Epithelial cell of esophagus (primary cell): Measurements from ENCODE around the gene FGD5.

Experiments used
- DNase-seq: peaks from one replicate; pipeline ENCODE4 v3.0.0; 2010; ENCODE audit warnings: low read depth
- H3K4me3 ChIP-seq: 2 replicates; pipeline ENCODE4 v1.5.1; 2011; ENCODE audit warnings: mild to moderate bottlenecking, low read length, control low read depth
- TF ChIP-seq, protein P1 (sequence below): IDR thresholded peaks from 2 replicates; pipeline ENCODE4 v1.5.1; 2011; ENCODE audit warnings: low read depth, mild to moderate bottlenecking, low read length, control low read depth, inconsistent platforms; ENCODE audit not compliant: insufficient read depth; ENCODE audit errors: missing control alignments

Gene FGD5

GRCh38 chr3:14829811-14830210 lies 11.0 kb downstream of the FGD5 start:
- no peak for DNase-seq
- no peak overlapping the region for H3K4me3 ChIP-seq
- TF ChIP-seq, protein P1, sequence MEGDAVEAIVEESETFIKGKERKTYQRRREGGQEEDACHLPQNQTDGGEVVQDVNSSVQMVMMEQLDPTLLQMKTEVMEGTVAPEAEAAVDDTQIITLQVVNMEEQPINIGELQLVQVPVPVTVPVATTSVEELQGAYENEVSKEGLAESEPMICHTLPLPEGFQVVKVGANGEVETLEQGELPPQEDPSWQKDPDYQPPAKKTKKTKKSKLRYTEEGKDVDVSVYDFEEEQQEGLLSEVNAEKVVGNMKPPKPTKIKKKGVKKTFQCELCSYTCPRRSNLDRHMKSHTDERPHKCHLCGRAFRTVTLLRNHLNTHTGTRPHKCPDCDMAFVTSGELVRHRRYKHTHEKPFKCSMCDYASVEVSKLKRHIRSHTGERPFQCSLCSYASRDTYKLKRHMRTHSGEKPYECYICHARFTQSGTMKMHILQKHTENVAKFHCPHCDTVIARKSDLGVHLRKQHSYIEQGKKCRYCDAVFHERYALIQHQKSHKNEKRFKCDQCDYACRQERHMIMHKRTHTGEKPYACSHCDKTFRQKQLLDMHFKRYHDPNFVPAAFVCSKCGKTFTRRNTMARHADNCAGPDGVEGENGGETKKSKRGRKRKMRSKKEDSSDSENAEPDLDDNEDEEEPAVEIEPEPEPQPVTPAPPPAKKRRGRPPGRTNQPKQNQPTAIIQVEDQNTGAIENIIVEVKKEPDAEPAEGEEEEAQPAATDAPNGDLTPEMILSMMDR, result no peak

GRCh38 chr3:14831916-14832450 lies 13.2 kb downstream of the FGD5 start:
- H3K4me3 ChIP-seq, result no peak overlapping the region
- TF ChIP-seq, protein P1, result no peak
- DNase-seq, result no peak

DNA sequence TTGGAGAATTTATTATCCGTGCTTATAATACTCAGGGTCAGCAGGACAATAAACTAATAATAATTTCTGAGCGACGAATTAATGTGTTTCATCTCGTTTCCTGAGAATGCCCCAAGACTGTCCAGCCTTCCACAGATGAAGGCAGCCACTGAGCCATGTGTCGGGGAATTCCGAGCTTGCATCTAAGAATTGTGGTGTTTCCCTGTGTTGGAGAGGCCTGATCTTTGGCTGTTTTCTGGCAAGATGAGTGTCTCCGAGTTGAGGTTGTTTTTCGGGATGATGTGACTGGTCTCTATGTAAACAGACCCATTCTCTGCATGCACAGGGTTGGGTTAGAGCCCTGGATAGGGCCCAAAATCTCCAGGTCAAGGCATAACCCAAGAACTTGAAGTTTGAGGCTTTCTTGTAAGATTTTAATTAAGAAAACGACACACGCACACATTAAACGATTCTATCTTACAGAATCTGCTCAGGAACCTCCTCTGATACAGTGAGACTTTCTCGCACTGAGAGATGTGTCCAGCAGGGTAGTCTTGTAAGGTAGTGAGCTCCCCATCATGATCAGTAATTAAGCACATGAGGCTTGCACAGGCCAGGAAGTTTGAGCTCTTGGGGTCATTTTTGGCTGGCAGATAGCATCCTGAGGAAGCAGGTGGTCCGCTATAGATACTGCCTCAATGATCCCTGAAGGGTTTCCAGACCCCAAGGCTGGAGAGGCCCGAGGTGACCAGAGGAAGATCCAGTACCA lies 14.4 kb downstream of the FGD5 start:
- TF ChIP-seq, protein P1, result no peak
- no peak for DNase-seq
- no peak overlapping the region for H3K4me3 ChIP-seq

GRCh38 chr3:14834121-14834520 lies 15.4 kb downstream of the FGD5 start:
- TF ChIP-seq, protein P1, result no peak
- no peak for DNase-seq
- no peak overlapping the region for H3K4me3 ChIP-seq

GRCh38 chr3:14834807-14835466 lies 16.2 kb downstream of the FGD5 start:
- DNase-seq, result no peak
- TF ChIP-seq, protein P1, result no peak
- H3K4me3 ChIP-seq, result no peak overlapping the region

DNA sequence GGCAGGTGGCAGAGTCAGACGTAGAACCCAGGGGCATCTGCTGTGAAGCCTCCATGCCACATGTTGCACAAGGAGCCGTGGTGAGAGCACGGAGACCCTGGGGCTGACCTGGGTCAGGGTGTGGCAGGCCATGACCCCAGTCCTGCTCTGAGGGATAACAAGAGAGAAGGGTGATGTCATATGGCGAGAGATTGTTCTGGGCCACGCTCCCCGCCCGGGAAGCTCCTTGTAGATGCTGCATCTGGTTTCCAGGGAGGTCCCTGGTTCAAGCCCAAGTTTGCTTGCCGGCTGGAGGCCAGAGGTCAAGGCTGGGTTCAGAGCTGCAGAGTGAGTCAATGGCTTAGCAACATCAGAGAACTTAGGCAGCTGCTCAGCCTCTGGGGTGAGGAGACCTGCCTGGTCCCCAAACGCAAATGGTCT lies 17.3 kb downstream of the FGD5 start:
- DNase-seq, result no peak
- TF ChIP-seq, protein P1, result no peak
- H3K4me3 ChIP-seq, result no peak overlapping the region
